ENCODE data around the gene COL18A1. TPM values are rescaled to one million over a fixed set of nuclear protein-coding genes. Genes with fewer than 3 reads are reported as not detected.

Gene COL18A1
- total and polyA plus RNA-seq, 2 donors (not counting 1 experiment from before 2014, with no cell fraction given), result 15.6 to 24.7 TPM

- no peaks in the 10 kb centered on the region for H3K79me2 ChIP-seq (ENCODE audit: control insufficient read depth, insufficient read depth, low read length)
- no peak overlapping the region for H3K27ac Mint-ChIP-seq
- no peak overlapping the region for H2AFZ ChIP-seq (ENCODE audit: insufficient read depth, low read depth, low read length, poor library complexity, severe bottlenecking)
- H3K36me3 ChIP-seq (replicated peaks in 1 of 2; ENCODE audit: control extremely low read depth in 1 of 2, control insufficient read depth in 1 of 2, extremely low read depth in 1 of 2, insufficient read depth in 2 of 2, low read length in 1 of 2), result peaks cover under 1 to 11% of the 10 kb centered on the region in 2 experiments
- H4K20me1 ChIP-seq (ENCODE audit: control insufficient read depth, insufficient read depth, low read length, poor library complexity, severe bottlenecking), result no peaks in the 10 kb centered on the region
- H3K27me3 Mint-ChIP-seq, result no peaks in the 10 kb centered on the region
- no peak overlapping the region for H3K4me3 Mint-ChIP-seq
- peaks cover 12% of the 10 kb centered on the region for H3K9me3 Mint-ChIP-seq (ENCODE audit: insufficient read depth)
- H3K4me1 Mint-ChIP-seq, result no peaks in the 10 kb centered on the region
- no peak for ATAC-seq (ENCODE audit: low read depth)
- H3K4me1 ChIP-seq (ENCODE audit: control insufficient read depth in 2 of 2, insufficient read depth in 2 of 2, low read length in 2 of 2), result no peaks in the 10 kb centered on the region
- H3K4me3 ChIP-seq (ENCODE audit: control extremely low read depth in 1 of 5, extremely low read depth in 1 of 5, insufficient read depth in 1 of 5, low read depth in 2 of 5, low read length in 4 of 5), result no peak overlapping the region
- no peaks in the 10 kb centered on the region for H3K27me3 ChIP-seq (replicated peaks in 1 of 4; ENCODE audit: control extremely low read depth in 1 of 4, control insufficient read depth in 3 of 4, insufficient read depth in 4 of 4, low read length in 3 of 4)
- no peak for TF ChIP-seq CTCF (IDR thresholded peaks at IDR 0.05)
- TF ChIP-seq EZH2 (IDR thresholded peaks at IDR 0.05; ENCODE audit: borderline replicate concordance, insufficient read depth, low read depth, low read length, poor library complexity, severe bottlenecking), result no peak
- no peak overlapping the region for H3K27ac ChIP-seq (ENCODE audit: low read length in 2 of 2)
- intact Hi-C loops (cut with micrococcal nuclease), result no loop called here
- DNase-seq, result no peak
- 97% methylated on average over 3 of the region's 6 CpGs for WGBS (ENCODE audit: insufficient coverage)
- H3K9me3 ChIP-seq (ENCODE audit: control extremely low read depth in 1 of 3, control insufficient read depth in 2 of 3, insufficient read depth in 1 of 3, low read length in 2 of 3), result peaks cover 6 to 20% (median 8%) of the 10 kb centered on the region in 3 donors
- no peak overlapping the region for H3K9ac ChIP-seq (ENCODE audit: low read length)
- CTCF ChIA-PET, result no interaction called here
- no peak overlapping the region for H3K4me2 ChIP-seq (replicated peaks; ENCODE audit: low read depth, low read length, poor library complexity, severe bottlenecking)
- POLR2A ChIA-PET, result no interaction called here
Observed at GRCh38 chr21:45522986-45523385, 118.0 kb downstream of the COL18A1 start.

- ChIA-PET CTCF (no interaction called here), POLR2A (no interaction called here)
- no peak overlapping the region for H3K9ac ChIP-seq (ENCODE audit: low read length)
- no peak overlapping the region for H3K4me2 ChIP-seq (replicated peaks; ENCODE audit: low read depth, low read length, poor library complexity, severe bottlenecking)
- Mint-ChIP-seq H3K27me3 (no peaks in the 10 kb centered on the region), H3K27ac (no peak overlapping the region), H3K4me1 (no peaks in the 10 kb centered on the region), H3K4me3 (no peak overlapping the region), H3K9me3 (ENCODE audit: insufficient read depth) (peaks cover 9% of the 10 kb centered on the region)
- WGBS (ENCODE audit: insufficient coverage), result 98% methylated on average over 12 of the region's 16 CpGs
- H3K9me3 ChIP-seq (ENCODE audit: control extremely low read depth in 1 of 3, control insufficient read depth in 2 of 3, insufficient read depth in 1 of 3, low read length in 2 of 3), result peaks cover 6 to 16% (median 8%) of the 10 kb centered on the region in 3 donors
- H3K4me1 ChIP-seq (ENCODE audit: control insufficient read depth in 2 of 2, insufficient read depth in 2 of 2, low read length in 2 of 2), result no peaks in the 10 kb centered on the region
- no peak overlapping the region for H3K27ac ChIP-seq (ENCODE audit: low read length in 2 of 2)
- H4K20me1 ChIP-seq (ENCODE audit: control insufficient read depth, insufficient read depth, low read length, poor library complexity, severe bottlenecking), result no peaks in the 10 kb centered on the region
- no peak for ATAC-seq (ENCODE audit: low read depth)
- H3K79me2 ChIP-seq (ENCODE audit: control insufficient read depth, insufficient read depth, low read length), result no peaks in the 10 kb centered on the region
- intact Hi-C loops (cut with micrococcal nuclease), result no loop called here
- peaks cover 2 to 11% of the 10 kb centered on the region in 2 experiments for H3K36me3 ChIP-seq (replicated peaks in 1 of 2; ENCODE audit: control extremely low read depth in 1 of 2, control insufficient read depth in 1 of 2, extremely low read depth in 1 of 2, insufficient read depth in 2 of 2, low read length in 1 of 2)
- H3K4me3 ChIP-seq (ENCODE audit: control extremely low read depth in 1 of 5, extremely low read depth in 1 of 5, insufficient read depth in 1 of 5, low read depth in 2 of 5, low read length in 4 of 5), result no peak overlapping the region
- no peak for TF ChIP-seq EZH2 (IDR thresholded peaks at IDR 0.05; ENCODE audit: borderline replicate concordance, insufficient read depth, low read depth, low read length, poor library complexity, severe bottlenecking)
- no peaks in the 10 kb centered on the region for H3K27me3 ChIP-seq (replicated peaks in 1 of 4; ENCODE audit: control extremely low read depth in 1 of 4, control insufficient read depth in 3 of 4, insufficient read depth in 4 of 4, low read length in 3 of 4)
- DNase-seq, result no peak
- no peak overlapping the region for H2AFZ ChIP-seq (ENCODE audit: insufficient read depth, low read depth, low read length, poor library complexity, severe bottlenecking)
Observed at GRCh38 chr21:45523411-45524101, 118.6 kb downstream of the COL18A1 start.
